Neural progenitor cell (in vitro differentiated cells): ENCODE data around the gene TRABD2A. TPM values are rescaled to one million over a fixed set of nuclear protein-coding genes. Genes with fewer than 3 reads are reported as not detected.

Experiments
- DNase-seq: peaks from one replicate; pipeline ENCODE4 v3.0.0-alpha.2; 2016; ENCODE audit warnings: low spot score
- H2AFZ ChIP-seq: fragments of 200-600 bp; sonication (generic); replicated peaks from 2 replicates; pipeline ENCODE4 v1.6.1; 2016; ENCODE audit warnings: antibody characterized with exemption
- H3F3A ChIP-seq: fragments of 200-600 bp; sonication (generic); 2 replicates; pipeline ENCODE4 v1.6.1; 2016; ENCODE audit warnings: antibody characterized with exemption, low read depth
- H3K27ac ChIP-seq: fragments of 200-600 bp; sonication (generic); 2 replicates; pipeline ENCODE4 v1.5.1; 2016; ENCODE audit warnings: mild to moderate bottlenecking
- H3K27me3 ChIP-seq: fragments of 200-600 bp; sonication (generic); 2 replicates; pipeline ENCODE4 v1.6.1; 2016; ENCODE audit warnings: mild to moderate bottlenecking, moderate library complexity
- H3K36me3 ChIP-seq: fragments of 200-600 bp; sonication (generic); 2 replicates; pipeline ENCODE4 v1.5.1; 2016
- H3K4me1 ChIP-seq: fragments of 200-600 bp; sonication (generic); 2 replicates; pipeline ENCODE4 v1.6.1; 2016; ENCODE audit warnings: mixed run types
- H3K4me2 ChIP-seq: fragments of 200-600 bp; sonication (generic); 2 replicates; pipeline ENCODE4 v1.6.1; 2016
- H3K4me3 ChIP-seq: fragments of 200-600 bp; sonication (generic); 2 replicates; pipeline ENCODE4 v1.5.1; 2016
- H3K79me2 ChIP-seq: fragments of 200-600 bp; sonication (generic); 2 replicates; pipeline ENCODE4 v1.6.1; 2016; ENCODE audit warnings: low read depth
- H3K9ac ChIP-seq: fragments of 200-600 bp; sonication (generic); 2 replicates; pipeline ENCODE4 v1.6.1; 2016
- H3K9me3 ChIP-seq: fragments of 200-600 bp; sonication (generic); 2 replicates; pipeline ENCODE4 v1.5.1; 2016; ENCODE audit warnings: low read depth
- H4K20me1 ChIP-seq: fragments of 200-600 bp; sonication (generic); 2 replicates; pipeline ENCODE4 v1.6.1; 2016; ENCODE audit warnings: low read depth
- H3K27ac Mint-ChIP-seq: 3 replicates; pipeline ENCODE4 v1.8.0; 2021; ENCODE audit warnings: mixed read lengths
- H3K27me3 Mint-ChIP-seq: 2 replicates; pipeline ENCODE4 v1.8.0; 2022; ENCODE audit warnings: low read depth, mild to moderate bottlenecking, inconsistent platforms, moderate library complexity, mixed read lengths; ENCODE audit not compliant: insufficient read depth
- H3K36me3 Mint-ChIP-seq: 3 replicates; pipeline ENCODE4 v1.8.0; 2021; ENCODE audit warnings: mixed read lengths
- H3K4me1 Mint-ChIP-seq: 3 replicates; pipeline ENCODE4 v1.8.0; 2021; ENCODE audit warnings: mixed read lengths
- H3K4me3 Mint-ChIP-seq: 3 replicates; pipeline ENCODE4 v1.8.0; 2021; ENCODE audit warnings: mild to moderate bottlenecking, moderate library complexity, mixed read lengths
- H3K9me3 Mint-ChIP-seq: 3 replicates; pipeline ENCODE4 v1.8.0; 2020; ENCODE audit warnings: mixed read lengths
- EZH2 ChIP-seq: fragments of 200-600 bp; sonication (generic); IDR thresholded peaks from 2 replicates; pipeline ENCODE4 v1.6.1; 2017; ENCODE audit warnings: antibody characterized with exemption, mild to moderate bottlenecking, moderate library complexity
- EZH2phosphoT487 ChIP-seq: fragments of 200-600 bp; sonication (generic); IDR thresholded peaks from 2 replicates; pipeline ENCODE4 v1.6.1; 2017; ENCODE audit warnings: antibody characterized with exemption
- total RNA-seq: library from RNA; depleted of rRNA; stranded (reverse); fragments of >200 nt; gene quantifications from 2 replicates; pipeline ENCODE4 v1.2.3, GENCODE V29; 2015; ENCODE audit warnings: low replicate concordance
- TF ChIP-seq, protein P1 (sequence below): fragments of 200-600 bp; sonication (generic); IDR thresholded peaks from 2 replicates; pipeline ENCODE4 v1.5.1; 2017; ENCODE audit warnings: antibody characterized with exemption, mild to moderate bottlenecking

The TRABD2A gene
- total RNA-seq, 1 donor from 2014 or later: 2.0 TPM

DNA sequence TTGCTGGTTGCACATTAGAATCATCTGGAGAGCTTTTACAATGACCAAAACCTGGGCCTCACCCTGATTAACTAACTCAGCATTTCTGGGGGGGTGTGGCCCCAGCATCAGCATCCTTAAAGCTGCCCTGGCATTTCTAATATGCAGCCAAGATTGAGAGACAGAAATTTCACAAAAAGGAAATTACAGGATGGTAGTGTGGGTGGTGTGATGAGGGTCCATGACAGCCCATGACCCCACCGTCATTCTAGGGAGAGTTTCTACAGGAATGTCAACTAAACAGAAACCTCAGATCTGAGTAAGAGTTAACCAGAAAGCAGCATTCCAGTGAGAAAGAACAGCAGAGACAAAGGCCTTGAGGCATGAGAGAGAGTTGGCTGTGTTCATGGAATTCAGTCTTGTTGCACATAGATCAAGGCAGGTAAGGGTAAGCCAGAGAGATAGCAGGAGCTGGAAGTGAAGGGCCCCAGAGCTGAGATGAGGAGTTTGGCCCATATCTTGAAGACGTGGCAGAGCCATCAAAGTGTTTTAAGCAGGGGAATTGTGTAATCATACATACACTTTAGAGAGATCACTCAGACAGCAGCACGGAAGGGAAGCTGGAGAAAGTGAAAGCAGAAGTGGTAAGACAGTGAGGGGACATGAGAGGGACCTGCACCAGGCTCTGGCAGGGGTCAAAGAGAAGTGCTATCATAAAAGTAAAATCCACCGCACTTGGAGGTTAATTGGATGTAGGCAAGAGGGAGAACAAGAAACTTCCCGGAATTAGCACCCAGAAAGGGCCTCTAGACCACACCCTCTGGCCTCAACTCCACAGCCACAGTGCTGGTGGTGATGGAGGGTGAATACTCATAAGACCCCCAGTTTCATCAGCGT, 7.8 kb upstream of the TRABD2A start:
- Histone ChIP-seq H3K9ac (no peak overlapping the region), H3K4me2 (no peak overlapping the region)
- peaks cover 6% of the 10 kb centered on the region for H3K27me3 Mint-ChIP-seq

DNA sequence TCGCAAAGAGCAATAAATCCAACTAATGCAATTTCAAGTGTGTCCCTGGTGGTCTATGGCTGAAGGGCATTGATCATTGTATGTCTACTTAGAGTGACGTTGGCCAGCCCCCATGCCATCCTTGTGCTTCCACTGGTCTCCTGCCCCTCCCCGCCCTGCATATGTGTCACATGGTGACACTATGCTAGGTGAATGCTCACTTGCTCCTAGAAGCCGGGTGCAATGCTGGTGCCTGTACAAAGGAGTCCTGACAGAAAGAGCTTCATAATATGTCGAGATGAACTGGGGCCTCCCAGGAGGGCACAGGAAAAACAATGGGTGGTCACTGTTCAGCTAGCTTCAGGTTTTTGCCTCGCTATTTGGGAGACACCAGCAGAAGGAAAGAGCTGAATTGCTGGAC, 5.9 kb upstream of the TRABD2A start:
- no peak overlapping the region for H3K4me2 ChIP-seq
- Mint-ChIP-seq H3K4me1 (peaks cover 4% of the 10 kb centered on the region), H3K27me3 (peaks cover 6% of the 10 kb centered on the region), H3K9me3 (no peaks in the 10 kb centered on the region), H3K27ac (no peak overlapping the region), H3K36me3 (no peaks in the 10 kb centered on the region), H3K4me3 (no peak overlapping the region)
- H4K20me1 ChIP-seq: no peaks in the 10 kb centered on the region
- H2AFZ ChIP-seq: no peak overlapping the region
- H3K9ac ChIP-seq: no peak overlapping the region
- H3K36me3 ChIP-seq: no peaks in the 10 kb centered on the region
- TF ChIP-seq, protein P1, sequence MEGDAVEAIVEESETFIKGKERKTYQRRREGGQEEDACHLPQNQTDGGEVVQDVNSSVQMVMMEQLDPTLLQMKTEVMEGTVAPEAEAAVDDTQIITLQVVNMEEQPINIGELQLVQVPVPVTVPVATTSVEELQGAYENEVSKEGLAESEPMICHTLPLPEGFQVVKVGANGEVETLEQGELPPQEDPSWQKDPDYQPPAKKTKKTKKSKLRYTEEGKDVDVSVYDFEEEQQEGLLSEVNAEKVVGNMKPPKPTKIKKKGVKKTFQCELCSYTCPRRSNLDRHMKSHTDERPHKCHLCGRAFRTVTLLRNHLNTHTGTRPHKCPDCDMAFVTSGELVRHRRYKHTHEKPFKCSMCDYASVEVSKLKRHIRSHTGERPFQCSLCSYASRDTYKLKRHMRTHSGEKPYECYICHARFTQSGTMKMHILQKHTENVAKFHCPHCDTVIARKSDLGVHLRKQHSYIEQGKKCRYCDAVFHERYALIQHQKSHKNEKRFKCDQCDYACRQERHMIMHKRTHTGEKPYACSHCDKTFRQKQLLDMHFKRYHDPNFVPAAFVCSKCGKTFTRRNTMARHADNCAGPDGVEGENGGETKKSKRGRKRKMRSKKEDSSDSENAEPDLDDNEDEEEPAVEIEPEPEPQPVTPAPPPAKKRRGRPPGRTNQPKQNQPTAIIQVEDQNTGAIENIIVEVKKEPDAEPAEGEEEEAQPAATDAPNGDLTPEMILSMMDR: no peak
- TF ChIP-seq EZH2phosphoT487 (no peak), EZH2 (no peak)
- H3K27ac ChIP-seq: no peak overlapping the region
- no peaks in the 10 kb centered on the region for H3K79me2 ChIP-seq
- no peak for DNase-seq
- no peak overlapping the region for H3K4me3 ChIP-seq
- H3K27me3 ChIP-seq: peaks cover 38% of the 10 kb centered on the region
- H3F3A ChIP-seq: peaks cover 2% of the 10 kb centered on the region
- H3K9me3 ChIP-seq: no peaks in the 10 kb centered on the region
- H3K4me1 ChIP-seq: peaks cover 2% of the 10 kb centered on the region

More for the DNA sequence above, 7.8 kb upstream of the TRABD2A start:
- H3K36me3 ChIP-seq: no peaks in the 10 kb centered on the region
- no peaks in the 10 kb centered on the region for H4K20me1 ChIP-seq
- H3K4me1 ChIP-seq: no peaks in the 10 kb centered on the region
- no peak overlapping the region for H3K27ac Mint-ChIP-seq
- DNase-seq: no peak
- H3K79me2 ChIP-seq: no peaks in the 10 kb centered on the region
- no peaks in the 10 kb centered on the region for H3K9me3 Mint-ChIP-seq
- no peak overlapping the region for H3K4me3 ChIP-seq
- peaks cover 20% of the 10 kb centered on the region for H3K27me3 ChIP-seq
- H3K9me3 ChIP-seq: no peaks in the 10 kb centered on the region
- TF ChIP-seq EZH2phosphoT487 (no peak), EZH2 (no peak)
- TF ChIP-seq, protein P1: no peak
- H3K27ac ChIP-seq: no peak overlapping the region
- no peaks in the 10 kb centered on the region for H3K4me1 Mint-ChIP-seq
- peak overlapping the region; percentile 27 for H2AFZ ChIP-seq
- no peaks in the 10 kb centered on the region for H3K36me3 Mint-ChIP-seq
- no peak overlapping the region for H3K4me3 Mint-ChIP-seq
- peaks cover 10% of the 10 kb centered on the region for H3F3A ChIP-seq

DNA sequence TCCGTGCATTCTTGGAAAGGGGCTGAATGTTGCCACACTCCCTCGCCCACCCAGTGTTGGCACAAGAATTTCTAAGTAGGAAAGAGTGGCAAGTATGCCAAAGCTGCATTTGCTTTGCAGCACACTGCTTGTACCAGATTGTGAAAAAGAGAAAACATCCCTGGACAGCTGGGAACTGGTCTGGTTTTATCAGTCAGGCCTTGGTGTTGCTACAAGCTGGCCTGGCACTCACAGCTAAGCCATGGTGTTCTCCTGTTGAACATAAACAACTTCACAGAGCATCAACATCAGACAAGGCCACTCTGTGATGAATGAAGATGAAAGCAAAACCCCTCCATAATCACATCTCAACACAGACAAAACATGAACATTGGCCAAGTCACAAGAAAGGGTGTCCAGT, 4.2 kb upstream of the TRABD2A start:
- no peak overlapping the region for H3K9ac ChIP-seq
- no peak overlapping the region for H3K4me2 ChIP-seq
- H3K27ac Mint-ChIP-seq: no peak overlapping the region
- H3K36me3 ChIP-seq: no peaks in the 10 kb centered on the region
- H3K27me3 Mint-ChIP-seq: peaks cover 14% of the 10 kb centered on the region
- no peak for DNase-seq
- H3K4me1 Mint-ChIP-seq: peaks cover 13% of the 10 kb centered on the region
- peaks cover 55% of the 10 kb centered on the region for H3K27me3 ChIP-seq
- no peaks in the 10 kb centered on the region for H3K9me3 Mint-ChIP-seq
- H3F3A ChIP-seq: peaks cover 9% of the 10 kb centered on the region
- no peaks in the 10 kb centered on the region for H3K79me2 ChIP-seq
- peaks cover 3% of the 10 kb centered on the region for H4K20me1 ChIP-seq
- H3K36me3 Mint-ChIP-seq: no peaks in the 10 kb centered on the region
- no peak overlapping the region for H2AFZ ChIP-seq
- no peak overlapping the region for H3K4me3 ChIP-seq
- H3K4me3 Mint-ChIP-seq: no peak overlapping the region
- H3K9me3 ChIP-seq: no peaks in the 10 kb centered on the region
- peaks cover 14% of the 10 kb centered on the region for H3K4me1 ChIP-seq
- TF ChIP-seq, protein P1: no peak
- TF ChIP-seq EZH2: no peak
- TF ChIP-seq EZH2phosphoT487: no peak
- H3K27ac ChIP-seq: no peak overlapping the region
